ENCODE measurements around the gene HSD17B3. TPM values are rescaled to one million over a fixed set of nuclear protein-coding genes. Genes with fewer than 3 reads are reported as not detected.
"Not testable (repeated sequence)": the region's sequence is repeated elsewhere in the genome, so short reads cannot be mapped to it uniquely, and the experiment has no call there.

Gene HSD17B3
- total and polyA plus RNA-seq, 4 donors: 0.20 to 0.84 (median 0.49) TPM

DNA sequence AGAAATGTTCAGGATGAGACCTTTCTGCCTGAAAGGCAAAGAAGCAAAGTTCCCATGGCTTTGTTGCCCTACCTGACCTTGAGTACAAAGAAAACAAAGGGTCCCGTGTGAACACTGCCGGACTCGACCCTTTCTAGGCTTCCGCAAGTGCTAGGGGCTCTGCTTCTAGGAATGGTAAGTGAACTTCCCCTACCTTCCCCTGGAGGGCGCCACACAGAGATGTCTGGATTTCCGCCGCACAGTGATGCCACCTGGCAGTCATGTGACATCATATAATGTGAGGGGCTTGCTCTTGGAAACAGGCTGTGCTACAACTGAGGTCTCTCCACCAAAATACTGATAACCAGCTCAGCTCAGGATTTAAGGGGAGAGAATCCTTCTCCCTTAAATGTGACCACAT is 56.6 kb downstream of the HSD17B3 start:
- Histone ChIP-seq H3K36me3 (ENCODE audit: control insufficient read depth, insufficient read depth, low read length) (no peaks in the 10 kb centered on the region), H3K27me3 (ENCODE audit: control insufficient read depth, insufficient read depth, low read length) (no peaks in the 10 kb centered on the region), H3K4me1 (ENCODE audit: control insufficient read depth, insufficient read depth, low read length) (peaks cover 7% of the 10 kb centered on the region), H3K4me3 (ENCODE audit: low read depth, low read length) (no peak overlapping the region), H3K9me3 (ENCODE audit: control insufficient read depth, insufficient read depth, low read length) (no peaks in the 10 kb centered on the region), H3K27ac (ENCODE audit: low read depth, low read length) (no peak overlapping the region)
- no peak for DNase-seq (ENCODE audit: low read depth in 4 of 6, low spot score in 6 of 6)
- WGBS (ENCODE audit: insufficient coverage): 73% methylated on average over 5 of the region's 7 CpGs

DNA sequence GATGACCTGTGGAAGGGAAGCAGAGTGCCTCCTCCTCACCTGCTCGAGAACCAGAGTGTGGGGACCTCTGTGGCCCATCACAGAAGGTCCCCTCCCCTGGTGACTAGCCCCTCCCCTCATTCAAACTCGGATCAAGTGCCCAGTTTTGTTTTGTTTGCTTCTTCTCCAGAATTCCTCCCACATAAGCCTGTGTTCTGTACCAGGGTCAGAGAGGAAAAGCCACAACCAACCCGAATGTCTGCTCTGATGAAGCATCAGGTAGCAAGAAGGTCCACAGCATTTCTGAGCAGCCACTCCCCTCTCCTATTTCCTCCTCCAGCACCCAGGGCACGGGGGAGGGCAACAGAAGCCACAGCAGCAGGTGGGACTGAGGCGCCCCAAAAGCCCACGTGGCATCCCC is 58.2 kb downstream of the HSD17B3 start:
- Histone ChIP-seq H3K27ac (ENCODE audit: low read depth, low read length) (no peak overlapping the region), H3K27me3 (ENCODE audit: control insufficient read depth, insufficient read depth, low read length) (no peaks in the 10 kb centered on the region), H3K4me3 (ENCODE audit: low read depth, low read length) (no peak overlapping the region), H3K4me1 (ENCODE audit: control insufficient read depth, insufficient read depth, low read length) (peaks cover 7% of the 10 kb centered on the region), H3K36me3 (ENCODE audit: control insufficient read depth, insufficient read depth, low read length) (no peaks in the 10 kb centered on the region), H3K9me3 (ENCODE audit: control insufficient read depth, insufficient read depth, low read length) (no peaks in the 10 kb centered on the region)
- no peak for DNase-seq (ENCODE audit: low read depth in 4 of 6, low spot score in 6 of 6)
- 85% methylated on average over 5 of the region's 6 CpGs for WGBS (ENCODE audit: insufficient coverage)

DNA sequence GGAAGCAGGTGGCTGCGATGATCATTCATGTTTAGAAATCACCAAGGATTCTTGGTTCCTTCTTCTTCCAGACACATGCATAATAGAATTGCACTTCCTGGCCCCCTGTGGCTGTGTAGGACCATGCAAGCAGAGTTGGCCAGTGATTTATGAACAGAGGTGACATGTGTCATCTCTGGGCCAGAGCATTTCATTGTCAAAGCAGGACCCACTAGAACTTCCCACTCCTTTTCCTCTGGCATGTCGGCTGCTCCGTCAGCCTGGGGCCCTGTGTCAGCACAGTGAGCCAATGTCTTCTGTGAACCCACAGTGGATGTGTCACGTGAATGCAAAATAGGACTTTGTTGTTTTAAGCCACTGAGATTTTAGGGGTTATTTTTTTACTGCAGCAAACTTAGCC is 59.2 kb downstream of the HSD17B3 start:
- no peaks in the 10 kb centered on the region for H3K27me3 ChIP-seq (ENCODE audit: control insufficient read depth, insufficient read depth, low read length)
- no peaks in the 10 kb centered on the region for H3K36me3 ChIP-seq (ENCODE audit: control insufficient read depth, insufficient read depth, low read length)
- WGBS (ENCODE audit: insufficient coverage): 34% methylated on average over 3 of the region's 4 CpGs
- H3K4me1 ChIP-seq (ENCODE audit: control insufficient read depth, insufficient read depth, low read length): peaks cover 7% of the 10 kb centered on the region
- no peak overlapping the region for H3K4me3 ChIP-seq (ENCODE audit: low read depth, low read length)
- DNase-seq (ENCODE audit: low read depth in 4 of 6, low spot score in 6 of 6): peak in 2 of 6 donors; percentile 3 to 32
- H3K27ac ChIP-seq (ENCODE audit: low read depth, low read length): peak overlapping the region; percentile 62
- no peaks in the 10 kb centered on the region for H3K9me3 ChIP-seq (ENCODE audit: control insufficient read depth, insufficient read depth, low read length)

DNA sequence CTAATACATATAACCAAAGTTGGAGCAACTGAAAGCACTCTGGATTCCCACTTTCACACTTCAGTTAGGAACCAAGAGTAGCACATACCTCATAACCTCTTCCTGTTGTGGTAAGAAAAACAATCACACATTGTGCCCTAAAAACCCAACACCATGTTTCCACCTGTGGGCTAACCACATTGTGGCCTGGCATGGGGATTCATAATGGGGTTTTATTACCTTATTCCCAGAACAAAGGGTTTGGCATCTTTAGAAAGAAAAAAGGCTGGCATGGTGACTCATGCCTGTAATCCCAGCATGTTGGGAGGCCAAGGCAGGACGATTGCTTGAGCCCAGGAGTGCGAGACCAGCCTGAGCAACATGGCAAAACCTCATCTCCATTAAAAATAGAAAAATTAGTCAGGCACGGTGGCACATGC is 60.6 kb downstream of the HSD17B3 start:
- WGBS (ENCODE audit: insufficient coverage): 77% methylated on average over 2 of the region's 3 CpGs
- Histone ChIP-seq H3K9me3 (ENCODE audit: control insufficient read depth, insufficient read depth, low read length) (no peaks in the 10 kb centered on the region), H3K4me1 (ENCODE audit: control insufficient read depth, insufficient read depth, low read length) (peaks cover 7% of the 10 kb centered on the region), H3K36me3 (ENCODE audit: control insufficient read depth, insufficient read depth, low read length) (no peaks in the 10 kb centered on the region), H3K27me3 (ENCODE audit: control insufficient read depth, insufficient read depth, low read length) (no peaks in the 10 kb centered on the region), H3K27ac (ENCODE audit: low read depth, low read length) (no peak overlapping the region), H3K4me3 (ENCODE audit: low read depth, low read length) (no peak overlapping the region)
- DNase-seq (ENCODE audit: low read depth in 4 of 6, low spot score in 6 of 6): no peak

DNA sequence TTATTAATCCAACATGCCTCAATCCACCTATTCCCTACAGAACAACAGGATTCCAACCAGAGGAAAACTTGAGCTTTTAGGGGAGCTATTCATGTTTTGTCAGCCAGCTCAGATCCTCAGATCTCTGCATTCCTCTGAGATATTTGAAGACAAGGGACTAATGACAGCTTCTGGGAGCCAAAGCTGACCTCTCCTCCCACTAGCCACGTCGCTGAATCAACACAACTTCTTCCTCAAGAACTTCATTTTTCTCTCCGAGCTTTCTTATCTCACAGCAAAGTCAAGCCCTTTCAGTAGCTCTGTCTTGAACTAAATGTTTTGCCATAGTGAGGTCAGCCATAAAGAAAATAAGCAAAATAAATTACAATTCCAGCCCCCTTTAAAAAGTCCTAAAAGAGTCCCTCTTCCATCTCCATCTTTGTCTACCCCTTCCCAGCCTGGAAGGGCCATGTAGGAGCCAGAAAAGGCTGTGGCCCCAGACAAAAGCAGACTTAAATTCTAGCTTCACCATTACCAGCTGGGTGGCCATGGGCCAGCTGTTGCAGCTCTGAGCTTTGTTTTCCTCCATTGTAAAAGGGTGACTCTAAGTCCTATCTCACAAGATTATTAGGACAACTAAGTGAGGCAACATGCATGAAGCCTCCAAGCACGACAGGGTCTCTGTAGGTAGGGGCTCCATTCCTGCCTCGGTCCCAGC is 65.0 kb downstream of the HSD17B3 start:
- H3K36me3 ChIP-seq (ENCODE audit: control insufficient read depth, insufficient read depth, low read length): no peaks in the 10 kb centered on the region
- H3K4me3 ChIP-seq (ENCODE audit: low read depth, low read length): no peak overlapping the region
- H3K27ac ChIP-seq (ENCODE audit: low read depth, low read length): no peak overlapping the region
- H3K27me3 ChIP-seq (ENCODE audit: control insufficient read depth, insufficient read depth, low read length): no peaks in the 10 kb centered on the region
- 70% methylated on average over 5 of the region's 5 CpGs for WGBS (ENCODE audit: insufficient coverage)
- no peaks in the 10 kb centered on the region for H3K9me3 ChIP-seq (ENCODE audit: control insufficient read depth, insufficient read depth, low read length)
- H3K4me1 ChIP-seq (ENCODE audit: control insufficient read depth, insufficient read depth, low read length): peaks cover 7% of the 10 kb centered on the region
- no peak for DNase-seq (ENCODE audit: low read depth in 4 of 6, low spot score in 6 of 6)

DNA sequence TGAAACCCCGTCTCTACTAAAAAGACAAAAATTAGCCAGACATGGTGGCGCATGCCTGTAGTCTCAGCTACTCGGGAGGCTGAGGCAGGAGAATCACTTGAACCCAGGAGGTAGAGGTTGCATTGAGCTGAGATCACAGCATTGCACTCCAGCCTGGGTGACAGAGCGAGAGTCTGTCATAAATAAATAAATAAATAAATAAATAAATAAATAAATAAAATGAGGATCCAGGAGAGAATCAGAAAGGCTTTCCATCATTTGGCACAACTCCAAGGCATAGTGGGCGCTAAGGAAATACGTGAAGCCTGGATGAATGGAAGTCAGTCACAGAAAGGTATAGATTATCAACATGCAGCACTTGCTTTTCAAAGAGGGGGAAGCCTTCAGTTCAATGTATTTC is 65.6 kb downstream of the HSD17B3 start:
- DNase-seq (ENCODE audit: low read depth in 4 of 6, low spot score in 6 of 6); H3K4me3 ChIP-seq (ENCODE audit: low read depth, low read length); H3K36me3 ChIP-seq (ENCODE audit: control insufficient read depth, insufficient read depth, low read length); H3K27me3 ChIP-seq (ENCODE audit: control insufficient read depth, insufficient read depth, low read length); H3K27ac ChIP-seq (ENCODE audit: low read depth, low read length); H3K9me3 ChIP-seq (ENCODE audit: control insufficient read depth, insufficient read depth, low read length); H3K4me1 ChIP-seq (ENCODE audit: control insufficient read depth, insufficient read depth, low read length): not testable (repeated sequence)
- WGBS (ENCODE audit: insufficient coverage): 100% methylated on average over 1 of the region's 6 CpGs

DNA sequence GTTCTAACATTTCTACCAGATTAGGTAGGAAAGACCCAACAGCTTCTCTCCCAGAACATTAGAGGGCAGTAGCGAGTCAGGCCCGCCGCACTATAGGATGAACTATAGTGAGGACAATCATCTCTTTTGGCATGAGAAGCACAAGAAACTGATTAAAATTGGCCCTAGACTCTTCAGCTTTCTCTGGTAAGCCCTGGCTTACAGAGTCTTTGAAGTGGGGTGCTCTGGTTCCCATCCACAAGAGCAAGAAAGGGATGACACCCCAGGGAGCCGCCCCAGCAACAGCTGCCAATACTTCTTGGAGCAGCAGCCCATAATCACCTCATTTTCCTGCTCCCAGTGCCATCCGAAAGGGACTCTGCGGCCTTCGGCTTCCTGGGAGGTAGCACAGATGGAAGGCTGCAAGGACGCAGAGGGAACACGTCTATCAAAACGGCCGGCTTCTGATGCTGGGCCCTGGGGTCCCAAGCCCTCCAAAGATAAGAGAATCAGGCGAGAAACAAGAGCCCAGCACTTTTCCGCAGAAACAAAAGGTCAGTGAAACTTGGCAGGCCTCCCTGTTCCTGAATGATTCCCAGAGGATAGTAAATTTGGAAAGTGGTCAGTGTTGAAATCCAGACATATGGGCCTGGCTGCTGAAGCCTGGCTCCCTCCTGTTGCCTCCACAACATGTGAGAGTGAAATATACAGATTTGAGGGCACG is 69.3 kb downstream of the HSD17B3 start:
- Histone ChIP-seq H3K27ac (ENCODE audit: low read depth, low read length) (peak overlapping the region; percentile 63), H3K4me3 (ENCODE audit: low read depth, low read length) (no peak overlapping the region), H3K9me3 (ENCODE audit: control insufficient read depth, insufficient read depth, low read length) (no peaks in the 10 kb centered on the region), H3K36me3 (ENCODE audit: control insufficient read depth, insufficient read depth, low read length) (no peaks in the 10 kb centered on the region), H3K27me3 (ENCODE audit: control insufficient read depth, insufficient read depth, low read length) (no peaks in the 10 kb centered on the region), H3K4me1 (ENCODE audit: control insufficient read depth, insufficient read depth, low read length) (peaks cover 7% of the 10 kb centered on the region)
- WGBS (ENCODE audit: insufficient coverage): 27% methylated on average over 13 of the region's 14 CpGs
- peak in 4 of 6 donors; percentile 19 to 80 (median 57) for DNase-seq (ENCODE audit: low read depth in 4 of 6, low spot score in 6 of 6)

DNA sequence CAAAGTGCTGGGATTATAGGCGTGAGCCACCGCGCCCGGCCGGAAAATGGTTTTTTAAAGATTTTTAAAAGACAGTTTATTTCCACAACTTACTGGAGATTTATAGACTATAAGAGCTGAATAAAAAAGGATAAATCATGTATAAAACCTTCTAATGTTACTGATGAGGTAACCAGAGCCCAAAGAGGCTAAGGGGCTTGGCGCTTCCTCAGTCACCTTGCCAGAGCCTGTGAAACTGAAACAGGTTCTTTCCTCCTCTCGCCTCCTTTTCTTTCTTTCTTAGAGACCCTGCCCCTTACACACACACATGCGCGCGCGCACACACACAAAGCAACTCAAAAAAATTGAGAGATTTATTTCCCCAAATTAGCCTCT is 69.8 kb downstream of the HSD17B3 start:
- Histone ChIP-seq H3K27ac (ENCODE audit: low read depth, low read length) (no peak overlapping the region), H3K4me3 (ENCODE audit: low read depth, low read length) (no peak overlapping the region), H3K4me1 (ENCODE audit: control insufficient read depth, insufficient read depth, low read length) (peaks cover 7% of the 10 kb centered on the region), H3K9me3 (ENCODE audit: control insufficient read depth, insufficient read depth, low read length) (no peaks in the 10 kb centered on the region), H3K27me3 (ENCODE audit: control insufficient read depth, insufficient read depth, low read length) (no peaks in the 10 kb centered on the region), H3K36me3 (ENCODE audit: control insufficient read depth, insufficient read depth, low read length) (no peaks in the 10 kb centered on the region)
- WGBS (ENCODE audit: insufficient coverage): 50% methylated on average over 5 of the region's 11 CpGs
- DNase-seq (ENCODE audit: low read depth in 4 of 6, low spot score in 6 of 6): no peak

DNA sequence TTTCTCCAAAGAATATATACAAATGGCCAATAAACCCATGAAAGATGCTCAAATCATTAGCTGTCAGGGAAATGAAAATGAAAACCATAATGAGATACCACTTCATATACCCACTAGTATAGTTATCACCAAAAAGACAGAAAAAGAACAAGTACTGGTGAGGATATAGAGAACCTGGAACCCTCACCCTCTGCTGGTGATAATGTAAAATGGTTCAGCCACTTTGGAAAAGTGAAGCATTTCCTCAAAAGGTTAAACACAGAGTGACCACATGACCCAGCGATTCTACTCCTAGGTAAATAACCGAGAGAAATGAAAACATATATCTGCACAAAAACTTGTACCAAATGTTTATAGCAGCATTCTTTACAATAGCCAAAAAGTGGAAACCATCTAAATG is 72.0 kb downstream of the HSD17B3 start:
- no peak overlapping the region for H3K27ac ChIP-seq (ENCODE audit: low read depth, low read length)
- no peak overlapping the region for H3K4me3 ChIP-seq (ENCODE audit: low read depth, low read length)
- no peaks in the 10 kb centered on the region for H3K36me3 ChIP-seq (ENCODE audit: control insufficient read depth, insufficient read depth, low read length)
- H3K4me1 ChIP-seq (ENCODE audit: control insufficient read depth, insufficient read depth, low read length): peaks cover 7% of the 10 kb centered on the region
- H3K9me3 ChIP-seq (ENCODE audit: control insufficient read depth, insufficient read depth, low read length): no peaks in the 10 kb centered on the region
- DNase-seq (ENCODE audit: low read depth in 4 of 6, low spot score in 6 of 6): no peak
- no CpG with 5 or more reads among the region's 2 CpGs for WGBS (ENCODE audit: insufficient coverage)
- no peaks in the 10 kb centered on the region for H3K27me3 ChIP-seq (ENCODE audit: control insufficient read depth, insufficient read depth, low read length)

DNA sequence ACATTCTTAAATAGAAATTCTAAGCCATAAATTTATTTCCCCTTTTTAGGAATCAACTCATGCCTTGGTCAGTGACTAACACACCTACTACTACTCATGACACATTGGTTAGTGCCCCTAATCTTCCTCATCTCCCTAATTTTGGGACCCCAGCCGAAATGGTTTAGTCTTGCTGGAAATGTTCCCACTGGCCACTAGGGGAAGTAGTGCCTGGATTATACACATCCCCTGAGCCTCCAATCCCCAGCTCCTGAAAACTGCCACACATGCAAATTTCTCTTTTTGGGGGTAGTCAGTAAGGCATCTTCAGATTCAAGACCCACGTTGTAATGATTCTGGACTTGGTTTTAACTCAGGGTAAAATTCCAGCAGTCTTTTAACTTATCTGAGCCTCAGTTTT is 79.8 kb downstream of the HSD17B3 start:
- H3K4me1 ChIP-seq (ENCODE audit: control insufficient read depth, insufficient read depth, low read length): peaks cover 10% of the 10 kb centered on the region
- WGBS (ENCODE audit: insufficient coverage): no CpG with 5 or more reads among the region's 2 CpGs
- no peaks in the 10 kb centered on the region for H3K36me3 ChIP-seq (ENCODE audit: control insufficient read depth, insufficient read depth, low read length)
- peaks cover 3% of the 10 kb centered on the region for H3K9me3 ChIP-seq (ENCODE audit: control insufficient read depth, insufficient read depth, low read length)
- no peak for DNase-seq (ENCODE audit: low read depth in 4 of 6, low spot score in 6 of 6)
- no peak overlapping the region for H3K4me3 ChIP-seq (ENCODE audit: low read depth, low read length)
- H3K27ac ChIP-seq (ENCODE audit: low read depth, low read length): no peak overlapping the region
- no peaks in the 10 kb centered on the region for H3K27me3 ChIP-seq (ENCODE audit: control insufficient read depth, insufficient read depth, low read length)

Measured in spinal cord (tissue), 10 donors.